HG02610 (cell line): ENCODE measurements around the gene AUTS2.

Source experiments
- ATAC-seq: cut with Tn5 transposase; IDR thresholded peaks from one replicate; pipeline ENCODE4 v1.9.1; 2021; ENCODE audit warnings: mild to moderate bottlenecking, moderate library complexity; ENCODE audit not compliant: unreplicated experiment

AUTS2 gene

DNA sequence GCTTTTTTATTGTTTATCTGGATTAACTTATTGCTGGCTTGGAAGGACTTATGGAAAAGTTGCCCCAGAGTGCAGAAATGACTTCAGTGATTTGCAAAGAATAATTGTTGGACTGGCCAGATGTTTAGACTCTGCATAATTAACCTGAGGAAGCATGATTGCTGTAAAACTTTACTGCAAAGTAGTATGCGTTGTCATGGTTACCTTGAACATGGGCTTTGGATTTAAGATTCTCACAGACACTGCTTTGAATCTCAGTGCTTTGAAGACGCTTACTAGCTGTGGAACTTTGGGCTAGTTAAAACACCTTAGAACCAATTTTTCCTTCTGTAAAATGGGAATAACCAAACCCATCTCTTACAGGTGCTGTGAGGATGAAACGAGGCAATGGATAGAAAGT, 1108.4 kb downstream of the AUTS2 start:
- no peak for ATAC-seq

DNA sequence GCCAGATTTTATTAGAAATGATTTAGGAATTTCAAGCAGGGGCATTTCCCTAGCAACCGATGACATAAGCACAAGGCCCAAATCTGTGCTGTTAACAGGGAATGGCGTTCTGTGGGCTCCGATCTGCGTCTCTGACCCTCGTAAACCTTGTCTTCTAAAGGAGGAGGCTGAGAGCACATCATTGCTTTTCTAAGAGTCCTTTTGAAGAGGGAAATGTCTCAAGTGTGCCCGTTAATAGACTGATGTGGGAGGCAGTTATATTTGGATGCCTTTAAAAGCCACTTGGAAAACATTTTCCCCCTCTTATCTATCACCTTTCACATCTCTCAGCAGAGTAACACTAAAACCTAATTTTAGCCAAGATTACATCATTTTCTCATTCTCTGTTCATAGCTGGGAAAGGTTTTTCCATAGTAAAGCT, 1109.6 kb downstream of the AUTS2 start:
- ATAC-seq, result no peak

DNA sequence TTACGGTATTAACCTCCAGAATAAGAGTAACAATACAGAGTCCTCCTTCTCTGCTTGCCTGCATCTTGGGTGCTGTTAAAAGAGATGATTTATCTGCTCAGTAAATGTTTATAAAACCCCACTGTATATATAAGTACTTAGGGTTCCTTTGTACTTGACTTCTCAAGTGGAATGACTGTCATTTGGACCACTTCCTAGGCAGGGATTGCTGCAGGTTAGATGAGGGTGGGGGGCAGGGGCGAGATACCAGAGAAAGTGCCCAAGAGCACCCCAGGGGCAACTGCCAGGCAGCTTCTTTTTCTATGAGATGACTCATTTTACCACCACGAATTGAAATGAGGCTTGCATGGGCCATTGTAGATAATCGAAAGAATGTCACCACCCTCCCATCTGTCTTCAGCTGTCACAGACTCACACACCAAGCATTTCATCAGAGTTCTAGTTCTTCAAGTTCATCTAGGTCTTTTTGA, 1111.8 kb downstream of the AUTS2 start:
- no peak for ATAC-seq

DNA sequence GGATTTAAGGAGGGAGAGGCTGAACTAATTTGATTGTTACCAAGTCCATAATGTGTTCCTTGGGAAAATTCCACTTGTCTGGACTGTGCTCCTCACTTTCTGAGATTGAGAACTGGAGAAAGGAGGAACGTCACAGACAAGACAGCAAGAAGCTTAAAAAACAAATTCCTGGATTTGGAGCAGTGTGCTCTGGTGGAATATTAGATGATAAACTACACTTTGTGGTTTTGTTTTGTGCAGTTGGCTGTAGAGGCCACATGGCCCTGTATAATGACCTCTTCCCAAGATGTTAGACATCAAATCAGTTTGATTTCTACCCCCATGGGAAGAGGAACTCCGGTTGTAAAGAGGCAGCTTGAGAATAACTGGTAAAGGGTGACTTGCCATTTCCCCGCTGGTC, 1112.4 kb downstream of the AUTS2 start:
- no peak for ATAC-seq

DNA sequence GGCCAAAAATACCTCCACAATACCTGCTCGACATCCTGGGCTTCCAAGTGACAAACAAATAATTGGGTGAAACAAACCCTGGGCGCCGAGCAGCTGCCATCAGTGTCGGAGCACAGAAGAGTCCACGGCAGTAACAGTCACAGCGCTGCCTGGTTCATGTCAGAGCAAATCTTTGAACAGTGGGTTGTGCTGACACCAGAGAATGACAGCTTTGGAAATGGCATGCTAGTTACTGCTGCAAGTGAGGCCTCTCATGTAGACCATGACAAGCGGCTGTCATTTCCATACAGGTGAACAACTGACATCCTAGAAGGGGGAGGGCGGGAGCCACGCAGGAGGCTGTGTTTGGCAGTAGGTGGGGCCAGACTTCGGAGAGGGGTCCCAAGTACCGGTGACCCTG, 1113.2 kb downstream of the AUTS2 start:
- no peak for ATAC-seq

DNA sequence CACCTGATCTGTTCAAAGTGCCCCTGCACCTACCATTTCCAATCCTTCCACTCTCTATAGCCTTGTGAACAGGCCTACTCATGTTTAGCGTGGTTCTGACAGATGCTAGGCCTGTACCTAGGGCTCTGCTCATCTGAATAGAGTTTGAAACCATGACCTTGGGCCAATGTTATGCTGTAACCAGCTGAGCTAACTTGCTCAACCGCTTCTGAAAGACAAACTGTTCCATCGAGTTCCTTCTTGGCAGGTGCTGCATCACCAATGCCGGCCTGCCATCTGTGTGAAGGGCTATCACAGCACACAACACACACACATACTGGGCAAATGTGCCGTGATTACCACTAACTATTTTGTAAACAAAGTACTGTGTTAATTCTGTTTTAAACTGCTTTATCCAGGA, 1114.7 kb downstream of the AUTS2 start:
- no peak for ATAC-seq

DNA sequence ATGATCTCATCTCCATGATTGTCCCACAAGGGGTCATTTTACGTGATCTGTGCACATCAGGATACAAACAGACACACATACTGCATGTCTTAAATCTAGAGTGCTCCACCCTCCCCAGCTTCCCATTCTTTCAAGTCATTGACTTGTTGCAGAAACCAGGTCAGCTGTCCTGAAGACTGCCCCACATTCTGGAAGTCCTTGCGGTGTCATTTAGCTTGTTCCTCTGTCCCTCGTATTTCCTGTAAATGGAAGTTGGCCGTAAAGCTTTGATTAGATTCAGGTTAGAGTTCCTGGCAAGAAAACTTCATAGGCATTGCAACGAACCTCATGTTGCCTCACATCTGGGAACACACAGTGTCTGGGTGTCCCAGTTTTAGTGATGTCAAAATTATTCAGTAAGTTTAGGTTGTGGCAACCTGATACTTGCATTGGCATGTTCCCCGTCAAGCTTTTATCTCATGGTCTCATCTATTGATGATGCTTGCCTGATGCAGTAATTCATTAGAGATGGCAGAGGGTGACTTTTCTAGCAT, 1116.3 kb downstream of the AUTS2 start:
- no peak for ATAC-seq

DNA sequence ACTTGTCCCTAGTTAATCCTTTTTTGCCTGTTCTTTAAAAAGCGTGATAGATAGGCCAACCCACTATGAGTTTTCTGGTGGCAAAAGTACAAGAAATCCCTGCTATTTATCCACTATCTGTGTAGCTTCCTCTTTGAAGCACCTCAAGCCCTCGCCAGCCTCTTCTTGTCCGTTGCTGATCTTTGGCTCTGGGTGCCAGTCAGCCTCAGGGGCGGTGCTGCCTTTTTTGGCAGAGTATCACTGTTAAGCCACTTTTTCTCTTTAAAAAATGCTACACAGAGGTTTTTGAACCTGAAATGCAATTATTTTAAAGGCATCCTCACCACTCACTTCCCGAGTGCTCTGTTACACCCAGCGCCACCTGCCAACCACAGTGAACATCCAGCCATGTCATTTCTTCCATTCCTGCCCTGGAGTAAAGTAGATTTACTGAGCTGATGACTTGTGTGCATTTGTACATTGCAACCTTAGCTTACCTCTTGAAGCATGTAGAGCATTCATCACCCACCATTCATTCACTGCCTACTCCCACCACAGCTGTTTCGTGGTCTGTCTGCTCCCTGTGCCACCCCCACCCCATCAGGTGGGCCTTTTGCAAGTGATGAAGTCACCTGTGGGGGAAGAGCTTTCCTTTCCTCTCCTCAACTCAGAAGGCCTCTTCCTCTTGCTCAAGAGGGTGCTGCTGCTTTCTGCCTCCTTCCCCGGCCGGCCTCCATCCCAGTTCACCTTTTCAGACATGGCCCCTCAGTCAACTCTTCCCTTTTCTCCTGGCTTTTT, 1119.5 kb downstream of the AUTS2 start:
- no peak for ATAC-seq

DNA sequence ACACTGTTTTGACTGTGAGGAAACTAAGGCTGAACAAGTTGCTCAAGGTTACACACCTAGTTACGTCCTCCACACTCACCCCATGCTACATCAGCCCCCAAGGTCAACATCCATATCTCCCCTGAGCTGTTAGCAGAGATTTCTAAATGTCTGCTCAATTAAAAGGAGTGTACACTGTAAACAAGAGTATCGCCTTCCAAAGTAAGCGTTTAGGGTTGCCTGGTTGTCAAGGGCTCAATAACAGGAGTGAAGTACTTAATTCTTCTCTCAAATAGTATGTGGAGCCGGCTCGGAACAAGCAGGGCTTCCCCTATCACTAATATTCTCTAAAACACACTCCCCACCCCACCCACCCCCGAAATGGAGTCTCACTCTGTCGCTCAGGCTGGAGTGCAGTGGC, 1120.8 kb downstream of the AUTS2 start:
- ATAC-seq, result no peak

DNA sequence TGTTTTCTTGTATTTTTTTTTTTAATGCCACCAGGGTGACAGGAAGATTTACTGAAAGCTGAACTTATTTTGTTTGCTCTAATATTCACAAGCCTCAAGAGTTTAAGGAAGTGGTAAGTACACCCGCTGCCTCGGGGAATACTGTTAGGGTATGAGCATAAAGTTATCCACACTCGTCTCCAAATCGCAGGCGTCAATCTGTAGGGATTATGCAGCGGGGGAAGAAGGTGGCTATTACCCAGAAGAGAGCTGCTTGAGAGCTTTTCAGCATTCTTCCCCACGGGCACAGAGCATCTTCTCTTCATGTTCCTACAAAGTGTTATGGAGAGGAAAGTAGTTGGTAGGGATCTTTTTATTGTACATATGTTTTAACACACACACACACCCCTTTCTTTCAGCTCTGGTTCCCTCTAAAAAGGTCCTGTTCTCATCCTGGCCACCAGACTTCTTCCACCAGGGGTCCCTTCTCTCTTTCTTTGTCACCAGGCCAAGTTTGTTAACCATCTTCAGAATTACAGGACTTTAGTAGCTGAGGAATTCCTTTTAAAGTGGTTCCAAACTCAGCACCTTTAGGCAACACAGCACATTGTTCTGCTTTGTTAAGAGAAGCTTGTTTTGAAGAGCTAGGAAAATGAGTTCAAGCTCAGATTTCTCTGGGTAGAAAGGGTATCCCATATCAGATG, 1122.1 kb downstream of the AUTS2 start:
- no peak for ATAC-seq

DNA sequence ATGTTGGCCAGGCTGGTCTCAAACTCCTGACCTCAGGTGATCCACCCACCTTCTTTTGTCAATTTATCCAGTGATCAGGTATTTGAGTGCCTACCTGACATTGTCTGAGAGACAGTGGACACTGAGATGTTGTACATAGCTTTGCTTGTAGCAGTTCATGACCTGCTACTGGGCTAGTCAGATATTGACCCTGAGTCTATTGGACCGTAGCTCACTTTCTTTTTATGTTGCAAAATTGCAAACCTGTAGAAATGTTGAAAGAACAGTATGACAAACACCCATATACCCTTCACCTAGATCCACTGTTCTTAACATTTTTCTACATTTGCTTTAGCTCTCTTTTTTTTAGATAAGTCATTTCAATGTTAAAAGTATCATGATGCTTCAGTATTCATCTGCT, 1123.2 kb downstream of the AUTS2 start:
- ATAC-seq, result no peak

DNA sequence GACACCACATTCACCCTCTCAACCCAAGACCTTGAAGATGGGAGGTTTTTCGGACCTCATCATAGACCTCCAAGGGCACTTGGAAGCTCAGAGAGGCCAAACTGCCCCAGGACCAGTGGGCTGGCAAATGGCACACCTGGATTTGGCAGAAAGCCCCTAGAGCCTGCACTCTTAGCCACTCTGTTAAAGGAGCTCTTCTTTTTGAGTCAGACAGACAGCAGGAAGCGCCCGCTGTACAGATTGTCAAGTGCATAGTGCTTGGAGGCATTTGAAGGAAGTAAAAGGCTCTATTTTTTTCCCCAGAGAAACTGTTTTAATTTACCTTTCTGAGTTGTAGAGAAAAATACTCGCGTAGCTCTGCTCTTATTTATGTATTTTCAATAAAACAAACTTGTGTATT, 1125.1 kb downstream of the AUTS2 start:
- no peak for ATAC-seq

DNA sequence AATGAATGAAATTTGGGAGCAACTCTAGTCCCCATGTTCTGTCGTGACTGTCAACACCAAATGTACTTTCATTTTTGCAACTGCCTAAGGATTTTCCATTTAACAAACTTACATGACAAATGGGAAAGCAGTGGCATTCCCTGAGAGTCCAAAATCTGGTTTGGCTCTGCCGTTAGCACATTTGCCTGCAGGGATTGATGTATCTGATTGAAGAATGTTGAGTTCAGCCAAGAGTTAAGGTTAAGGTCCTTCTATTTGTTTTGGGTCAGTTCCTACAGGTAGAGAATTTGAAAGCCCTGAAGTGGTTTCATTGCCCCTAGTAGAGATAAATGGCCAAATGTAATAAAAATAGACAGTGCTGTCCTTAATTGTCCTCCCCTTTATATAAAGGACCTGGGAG, 1127.2 kb downstream of the AUTS2 start:
- no peak for ATAC-seq

DNA sequence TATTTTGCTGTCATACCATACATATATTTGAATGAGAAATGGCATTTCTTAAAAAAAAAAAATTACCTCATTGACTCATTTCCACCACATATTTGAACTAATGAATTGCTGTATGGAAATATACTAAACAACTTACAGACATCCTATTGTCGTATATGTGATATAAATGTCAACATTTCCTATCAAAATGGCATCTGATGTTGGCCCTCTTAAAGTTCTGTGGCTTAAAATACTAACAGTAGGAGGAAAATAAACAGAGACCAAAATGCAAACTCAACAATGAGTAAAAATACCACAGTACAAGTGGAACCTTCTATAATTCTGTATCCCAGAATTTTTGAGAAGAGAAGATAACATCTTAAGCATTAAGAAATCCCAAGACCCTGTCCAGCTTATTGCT, 1128.0 kb downstream of the AUTS2 start:
- ATAC-seq, result no peak

DNA sequence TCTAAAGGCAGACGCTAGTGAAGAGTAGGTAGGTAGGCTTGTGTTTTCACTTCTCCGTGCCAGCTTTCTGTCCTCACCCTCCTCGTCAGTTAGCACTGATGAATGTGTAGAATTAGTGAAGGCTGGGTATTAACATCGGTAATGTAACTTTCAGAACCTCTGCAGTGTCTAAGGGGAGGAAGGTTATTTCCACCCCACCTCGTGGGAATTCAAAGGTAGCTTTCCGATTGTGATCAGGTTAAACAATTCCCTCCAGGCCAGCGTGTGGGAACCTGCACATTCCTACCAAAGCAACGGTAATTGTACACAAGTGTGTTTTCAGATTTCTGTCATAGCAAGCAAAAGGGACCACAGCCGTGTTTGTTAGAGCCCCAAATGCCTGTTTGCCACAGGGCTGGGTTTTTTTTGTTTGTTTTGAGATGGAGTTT, 1128.7 kb downstream of the AUTS2 start:
- ATAC-seq, result peak; percentile 79

DNA sequence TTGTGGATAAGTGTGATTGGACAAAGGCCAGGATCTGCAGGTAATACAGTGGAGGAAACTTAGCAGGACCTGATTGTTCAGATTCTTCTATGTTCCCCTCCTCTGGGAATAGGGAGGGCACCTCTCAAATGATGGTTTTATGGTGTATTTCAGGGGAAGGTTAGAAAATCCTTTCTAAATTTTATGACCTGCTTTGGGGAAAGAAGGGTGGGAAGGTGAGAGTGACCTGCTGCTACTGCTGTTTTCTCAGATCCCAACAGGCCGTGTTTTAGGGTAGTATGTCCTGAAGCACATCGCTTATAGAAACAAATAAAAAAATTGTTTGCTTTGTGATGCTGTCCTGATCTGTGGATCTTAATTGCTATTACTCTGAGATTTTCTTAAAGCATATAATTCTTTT, 1129.6 kb downstream of the AUTS2 start:
- no peak for ATAC-seq

DNA sequence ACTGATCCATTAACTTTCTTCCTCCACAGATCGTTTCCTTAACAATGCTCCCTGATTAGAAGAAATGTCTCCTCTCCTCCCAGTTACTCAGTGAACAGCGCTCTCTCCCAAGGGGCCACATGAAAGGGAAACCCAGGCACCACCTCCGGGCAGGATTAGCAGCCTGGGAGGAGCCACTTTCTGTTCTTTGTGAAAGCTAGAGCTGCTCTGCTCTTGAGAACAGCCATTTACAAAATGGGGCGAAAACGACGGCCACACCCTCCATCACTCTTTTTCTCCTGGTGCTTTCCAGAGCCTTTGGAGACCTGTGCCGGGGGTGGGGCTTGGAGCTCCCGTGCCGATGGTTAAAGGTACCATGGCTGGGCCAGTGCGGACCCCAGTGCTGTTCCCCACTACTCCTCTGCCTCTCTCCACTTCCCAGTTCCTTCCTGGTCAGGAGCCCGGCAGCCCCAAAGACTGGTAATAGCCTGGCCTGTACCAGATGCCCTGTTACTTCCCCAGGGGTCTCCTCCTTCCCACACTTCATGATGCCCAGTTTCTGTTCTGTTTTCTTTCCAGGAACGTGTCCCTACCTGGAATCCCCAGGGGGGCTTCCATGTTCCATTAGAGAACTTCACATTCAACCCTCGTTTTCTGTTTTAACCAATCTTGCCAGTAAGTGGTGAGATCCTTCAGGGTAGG, 1130.7 kb downstream of the AUTS2 start:
- peak; percentile 7 for ATAC-seq

DNA sequence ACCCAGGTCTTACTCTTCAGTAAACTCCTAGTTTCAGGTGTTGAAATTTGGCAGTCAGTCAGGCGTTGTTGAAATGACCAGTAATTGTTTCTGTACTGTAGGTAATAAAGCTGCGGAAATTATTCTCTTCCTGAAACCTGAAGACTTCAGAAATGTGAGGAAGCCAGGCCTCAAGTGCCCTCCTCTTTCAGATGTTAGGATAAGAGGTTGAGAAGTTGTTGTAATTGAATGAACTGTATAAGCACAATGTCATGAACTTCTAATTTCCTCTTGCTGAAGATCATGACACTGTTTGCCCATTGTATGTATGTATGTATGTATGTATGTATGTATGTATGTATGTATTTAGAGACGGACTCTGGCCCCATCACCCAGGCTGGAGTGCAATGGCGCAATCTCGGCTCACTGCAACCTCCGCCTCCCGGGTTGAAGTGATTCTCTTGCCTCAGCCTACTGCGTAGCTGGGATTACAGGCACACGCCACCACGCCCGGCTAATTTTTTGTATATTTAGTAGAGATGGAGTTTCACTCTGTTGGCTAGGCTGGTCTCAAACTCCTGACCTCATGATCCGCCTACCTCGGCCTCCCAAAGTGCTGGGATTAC, 1131.4 kb downstream of the AUTS2 start:
- peak; percentile 33 for ATAC-seq

DNA sequence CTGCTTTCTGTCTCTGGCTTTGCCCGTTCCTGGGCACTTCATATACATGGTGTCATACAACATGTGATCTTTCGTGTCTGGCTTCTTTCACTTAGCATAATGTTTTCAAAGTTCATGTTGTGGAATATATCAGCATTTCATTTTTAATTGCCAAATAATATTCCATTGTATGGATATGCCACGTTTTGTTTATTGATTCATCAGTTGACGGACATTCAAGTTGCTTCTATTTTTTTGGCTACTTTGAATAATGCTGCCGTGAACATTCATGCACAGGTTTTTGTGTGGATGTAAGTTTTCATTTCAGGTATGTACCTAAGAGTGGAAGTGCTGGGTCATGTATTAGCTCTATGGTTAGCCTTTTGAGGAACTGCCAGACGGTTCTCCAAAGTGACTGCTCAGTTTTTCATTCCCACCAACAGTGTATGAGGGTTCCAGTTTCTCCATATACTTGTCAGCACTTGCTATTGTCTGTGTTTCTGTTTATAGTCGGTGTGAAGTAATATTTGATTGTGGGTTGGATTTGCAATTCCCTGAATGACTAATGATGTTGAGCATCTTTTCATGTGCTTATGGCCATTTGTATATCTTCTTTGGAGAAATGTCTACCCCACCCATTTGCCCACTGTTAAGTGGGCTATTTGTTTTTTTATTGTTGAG, 1132.3 kb downstream of the AUTS2 start:
- ATAC-seq, result no peak

DNA sequence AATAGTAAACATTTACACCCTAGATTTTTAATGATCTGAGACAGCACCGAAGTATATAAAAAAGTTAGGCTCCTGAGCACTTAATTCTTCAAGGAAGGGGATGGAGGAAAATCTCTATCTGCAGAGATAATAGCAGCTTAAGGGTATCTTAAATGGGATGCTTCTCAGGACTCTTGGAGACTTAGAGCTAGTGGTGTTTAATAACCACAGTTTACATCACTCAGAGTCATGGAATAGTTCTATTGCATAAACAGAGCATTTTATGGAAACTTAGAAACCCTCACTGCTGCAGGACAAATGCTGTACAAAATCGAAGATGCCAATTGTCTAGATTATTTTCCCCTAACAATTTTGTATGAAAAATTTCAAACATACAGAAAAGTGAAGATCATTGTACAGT, 1134.8 kb downstream of the AUTS2 start:
- no peak for ATAC-seq

DNA sequence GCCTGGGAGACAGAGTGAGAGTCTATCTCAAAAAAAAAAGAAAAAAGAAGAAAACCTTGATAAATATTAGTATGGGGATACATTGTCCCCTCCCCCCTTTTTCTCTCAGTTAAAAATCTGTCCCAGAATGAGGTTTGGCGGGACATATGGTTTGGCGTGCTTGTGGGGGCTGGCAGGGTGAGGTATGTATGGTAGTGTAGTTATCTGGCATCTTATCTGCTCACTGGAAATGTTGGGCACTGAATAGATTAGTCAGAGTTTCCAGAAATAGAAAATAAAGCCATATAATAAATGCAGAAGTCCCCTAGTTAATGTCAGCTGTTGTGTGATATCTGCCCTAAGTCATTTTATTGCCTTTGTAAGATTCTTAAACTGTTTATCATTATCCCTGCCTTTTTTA, 1136.1 kb downstream of the AUTS2 start:
- no peak for ATAC-seq
